ENCODE results near the gene SLC43A1.
"Not testable (repeated sequence)": the region's sequence is repeated elsewhere in the genome, so short reads cannot be mapped to it uniquely, and the experiment has no call there.

SLC43A1 gene

GRCh38 chr11:57460758-57461749, 54.4 kb downstream of the SLC43A1 start:
- DNase-seq (ENCODE audit: low spot score), result no peak

- DNase-seq (ENCODE audit: low spot score), result peak; percentile 81
Measured at GRCh38 chr11:57460022-57460757, 55.3 kb downstream of the SLC43A1 start, which contains the start of gene RTN4RL2. Gene RTN4RL2 (plus strand): TSS chr11:57460528. CDS start chr11:57460866, 338 bp downstream.

GRCh38 chr11:57459164-57460021, 56.1 kb downstream of the SLC43A1 start:
- peak; percentile 45 for DNase-seq (ENCODE audit: low spot score)

GRCh38 chr11:57458410-57459163, 56.9 kb downstream of the SLC43A1 start:
- peak; percentile 40 for DNase-seq (ENCODE audit: low spot score)

GRCh38 chr11:57458060-57458409, 57.5 kb downstream of the SLC43A1 start:
- DNase-seq (ENCODE audit: low spot score), result peak; percentile 63

- DNase-seq (ENCODE audit: low spot score), result no peak
Measured at GRCh38 chr11:57457643-57458023, 57.9 kb downstream of the SLC43A1 start.

GRCh38 chr11:57456960-57457642, 58.4 kb downstream of the SLC43A1 start:
- peak; percentile 78 for DNase-seq (ENCODE audit: low spot score)

GRCh38 chr11:57453543-57454177, 61.8 kb downstream of the SLC43A1 start:
- no peak for DNase-seq (ENCODE audit: low spot score)

- no peak for DNase-seq (ENCODE audit: low spot score)
Measured at GRCh38 chr11:57446055-57446454, 69.4 kb downstream of the SLC43A1 start.

GRCh38 chr11:57445122-57445394, 70.4 kb downstream of the SLC43A1 start:
- DNase-seq (ENCODE audit: low spot score), result not testable (repeated sequence)

GRCh38 chr11:57444362-57445121, 71.0 kb downstream of the SLC43A1 start:
- peak; percentile 39 for DNase-seq (ENCODE audit: low spot score)

- no peak for DNase-seq (ENCODE audit: low spot score)
Measured at GRCh38 chr11:57440744-57441414, 74.6 kb downstream of the SLC43A1 start.

- no peak for DNase-seq (ENCODE audit: low spot score)
Measured at GRCh38 chr11:57439786-57440185, 75.7 kb downstream of the SLC43A1 start.

GRCh38 chr11:57438345-57439285, 76.9 kb downstream of the SLC43A1 start:
- DNase-seq (ENCODE audit: low spot score), result no peak

GRCh38 chr11:57436031-57436430, 79.5 kb downstream of the SLC43A1 start:
- no peak for DNase-seq (ENCODE audit: low spot score)

GRCh38 chr11:57434640-57435546, 80.6 kb downstream of the SLC43A1 start:
- no peak for DNase-seq (ENCODE audit: low spot score)
